GM12801 (cell line): ENCODE results near the gene CRYZ.

Experiments used
- CTCF ChIP-seq: IDR thresholded peaks from one replicate; pipeline ENCODE4 v1.5.1; 2011; ENCODE audit warnings: control low read depth; ENCODE audit not compliant: insufficient read length; ENCODE audit errors: extremely low read depth

Gene CRYZ

GRCh38 chr1:74771913-74772515, 39.2 kb upstream of the CRYZ start:
- TF ChIP-seq CTCF: no peak

GRCh38 chr1:74767490-74767889, 34.6 kb upstream of the CRYZ start:
- no peak for TF ChIP-seq CTCF

GRCh38 chr1:74766579-74766978, 33.7 kb upstream of the CRYZ start:
- TF ChIP-seq CTCF: no peak

- no peak for TF ChIP-seq CTCF
These were observed 31.0 kb upstream of the CRYZ start for GRCh38 chr1:74763807-74764206.

- no peak for TF ChIP-seq CTCF
These were observed 22.6 kb upstream of the CRYZ start for GRCh38 chr1:74755475-74755874.

- no peak for TF ChIP-seq CTCF
These were observed 20.3 kb upstream of the CRYZ start for GRCh38 chr1:74753104-74753503.

GRCh38 chr1:74748960-74749359, 16.1 kb upstream of the CRYZ start:
- TF ChIP-seq CTCF: no peak
